RCC 7860 (cell line): ENCODE measurements around the gene FAXDC2.

Experiments
- DNase-seq: peaks from one replicate; pipeline ENCODE4 v3.0.0-alpha.2; 2015; ENCODE audit warnings: low spot score
- FAIRE-seq: peaks from 2 replicates; lab custom pipeline; 2012; peaks lifted over from hg19 to GRCh38; lab: Jason Lieb, UNC

Gene FAXDC2, protein sequence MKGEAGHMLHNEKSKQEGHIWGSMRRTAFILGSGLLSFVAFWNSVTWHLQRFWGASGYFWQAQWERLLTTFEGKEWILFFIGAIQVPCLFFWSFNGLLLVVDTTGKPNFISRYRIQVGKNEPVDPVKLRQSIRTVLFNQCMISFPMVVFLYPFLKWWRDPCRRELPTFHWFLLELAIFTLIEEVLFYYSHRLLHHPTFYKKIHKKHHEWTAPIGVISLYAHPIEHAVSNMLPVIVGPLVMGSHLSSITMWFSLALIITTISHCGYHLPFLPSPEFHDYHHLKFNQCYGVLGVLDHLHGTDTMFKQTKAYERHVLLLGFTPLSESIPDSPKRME

GRCh38 chr5:154850255-154851062, at the start of gene FAXDC2:
FAXDC2 (minus strand) TSS chr5:154850603; CDS start chr5:154838178, 12,425 bp downstream.
- no peak for DNase-seq

GRCh38 chr5:154900066-154900465, 49.7 kb upstream of the FAXDC2 start:
- DNase-seq, result no peak
- FAIRE-seq, result no peak

More at GRCh38 chr5:154850255-154851062, at the start of gene FAXDC2:
- FAIRE-seq, result no peak

DNA sequence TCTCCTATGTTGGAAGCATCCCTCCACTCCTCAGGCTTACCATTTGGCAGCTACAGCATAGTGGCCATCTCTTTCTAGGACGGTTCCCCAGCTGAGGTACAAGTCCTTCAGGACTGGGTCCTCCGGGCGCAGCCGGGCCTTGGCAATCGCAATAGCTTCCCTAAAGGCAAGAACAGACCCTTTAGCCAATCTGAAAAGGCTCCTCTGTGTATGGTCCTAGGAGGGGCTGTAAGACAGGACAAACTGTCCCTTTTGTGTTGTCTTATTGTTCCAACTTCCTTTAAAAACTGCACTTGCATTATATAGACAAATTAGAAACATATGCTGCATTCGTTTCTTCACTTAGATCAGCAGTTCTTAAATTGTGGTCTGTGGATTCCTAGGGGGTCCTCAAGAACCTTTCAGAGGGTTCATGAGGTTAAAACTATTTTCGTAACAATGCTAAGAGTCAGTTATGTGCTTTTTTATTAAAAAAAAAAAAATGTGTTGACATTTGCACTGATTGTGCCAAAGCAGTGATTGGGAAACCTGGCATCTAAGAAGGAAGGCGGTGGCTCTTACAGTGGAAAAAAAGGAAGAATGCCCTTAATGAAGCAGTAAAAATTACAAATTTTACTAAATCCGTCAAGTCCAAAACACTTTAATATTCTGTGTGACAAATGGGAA, 48.9 kb upstream of the FAXDC2 start:
- no peak for FAIRE-seq

DNA sequence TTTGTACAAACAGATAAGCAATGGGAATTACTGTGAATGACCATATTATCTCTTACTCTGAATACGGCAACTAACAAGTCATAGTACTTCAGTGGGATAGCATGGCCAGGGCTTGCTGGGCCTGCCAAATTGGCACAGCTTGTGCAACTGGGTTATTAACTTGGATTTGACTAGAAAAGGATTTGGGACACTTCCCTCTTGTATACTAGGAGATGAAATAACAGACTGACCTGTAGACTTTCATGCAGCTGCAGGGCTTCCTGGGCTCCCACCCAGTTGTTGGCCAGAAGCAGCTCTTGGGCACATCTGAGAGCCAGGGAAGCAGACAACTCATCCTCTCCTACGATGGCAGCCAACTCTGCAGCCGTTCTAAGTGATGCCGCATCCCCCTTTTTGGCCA, 47.8 kb upstream of the FAXDC2 start:
- no peak for FAIRE-seq
- no peak for DNase-seq

More for the DNA sequence above, 48.9 kb upstream of the FAXDC2 start:
- no peak for DNase-seq

GRCh38 chr5:154896562-154897165, 46.3 kb upstream of the FAXDC2 start:
- no peak for DNase-seq
- no peak for FAIRE-seq

GRCh38 chr5:154895606-154896561, 45.5 kb upstream of the FAXDC2 start:
- FAIRE-seq (no peak), DNase-seq (no peak)

GRCh38 chr5:154893381-154893780, 43.0 kb upstream of the FAXDC2 start:
- DNase-seq (no peak), FAIRE-seq (no peak)

DNA sequence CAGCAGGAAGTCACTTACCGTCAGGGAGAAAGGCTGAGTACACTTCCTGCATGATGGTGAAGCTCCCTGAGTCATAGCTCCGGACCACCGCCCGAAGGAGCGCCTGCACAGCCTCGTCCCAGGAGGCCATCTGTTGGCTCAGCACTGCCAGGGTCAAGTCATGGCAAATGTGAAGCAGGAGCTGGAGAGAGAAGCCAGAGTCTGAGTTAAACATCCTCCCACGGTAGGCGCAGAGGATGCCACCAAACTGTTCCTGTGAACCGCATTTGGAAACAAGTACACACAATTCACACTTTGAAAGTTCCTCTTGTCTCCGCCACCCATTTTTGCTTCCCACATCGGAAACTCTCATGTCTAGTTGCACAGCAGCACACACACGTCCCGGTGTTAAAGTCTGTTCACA, 42.0 kb upstream of the FAXDC2 start:
- FAIRE-seq (no peak), DNase-seq (no peak)

- FAIRE-seq, result no peak
- no peak for DNase-seq
Measured at GRCh38 chr5:154885439-154885838, 35.0 kb upstream of the FAXDC2 start.

DNA sequence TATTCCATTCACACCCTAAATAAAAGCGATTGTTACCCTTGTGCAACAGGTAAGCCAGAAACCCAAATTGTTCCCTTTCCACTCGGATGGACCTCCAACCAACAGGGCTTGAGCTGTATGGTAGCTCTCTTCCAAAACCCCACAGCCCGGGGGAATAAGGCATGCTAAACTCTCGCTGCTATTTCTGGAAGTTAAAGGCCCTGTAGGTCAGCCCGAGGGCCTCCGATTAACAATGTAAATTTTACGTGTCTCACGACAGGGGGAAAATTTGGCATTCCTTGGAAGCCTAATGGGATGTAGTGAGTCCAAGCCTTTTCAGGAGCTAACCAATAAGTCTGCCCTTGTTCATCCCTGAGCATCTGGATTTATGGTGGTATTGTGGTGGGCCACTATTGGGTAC, 34.0 kb upstream of the FAXDC2 start:
- DNase-seq (no peak), FAIRE-seq (no peak)

- FAIRE-seq (no peak), DNase-seq (no peak)
Measured at GRCh38 chr5:154881986-154882385, 31.6 kb upstream of the FAXDC2 start.

DNA sequence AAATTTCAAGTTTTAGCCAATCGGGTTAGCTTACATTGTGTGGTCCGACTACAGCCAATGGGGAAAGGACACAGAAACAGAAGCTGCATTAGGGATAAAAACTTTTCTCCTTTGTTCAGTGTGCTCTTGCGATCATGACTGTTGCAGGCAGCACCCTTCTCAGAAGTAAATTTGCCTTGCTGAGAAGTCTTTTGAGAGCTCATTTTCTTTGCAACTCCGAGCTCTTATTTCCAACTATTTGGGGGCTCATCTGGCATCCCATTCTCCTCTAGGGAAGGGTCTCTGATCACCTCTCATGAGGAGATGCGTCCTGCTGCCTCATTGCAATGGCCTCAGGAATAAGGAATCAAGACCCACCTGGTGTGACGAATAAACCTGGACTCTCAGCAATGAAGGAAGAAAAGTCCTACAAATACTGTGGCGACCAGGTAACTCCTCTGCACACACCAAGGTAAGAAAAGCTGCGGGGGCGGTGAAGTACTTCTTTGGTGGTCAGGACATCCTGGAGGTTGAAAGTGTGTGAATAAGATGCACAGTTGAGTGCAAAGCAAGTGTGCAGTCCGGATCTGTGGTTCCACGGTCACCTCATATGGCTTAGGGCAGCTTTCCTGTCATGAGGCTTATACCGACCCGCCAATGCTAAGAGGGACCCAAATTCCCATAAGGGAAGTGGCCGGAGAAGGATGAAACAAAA, 28.4 kb upstream of the FAXDC2 start:
- no peak for DNase-seq
- no peak for FAIRE-seq

DNA sequence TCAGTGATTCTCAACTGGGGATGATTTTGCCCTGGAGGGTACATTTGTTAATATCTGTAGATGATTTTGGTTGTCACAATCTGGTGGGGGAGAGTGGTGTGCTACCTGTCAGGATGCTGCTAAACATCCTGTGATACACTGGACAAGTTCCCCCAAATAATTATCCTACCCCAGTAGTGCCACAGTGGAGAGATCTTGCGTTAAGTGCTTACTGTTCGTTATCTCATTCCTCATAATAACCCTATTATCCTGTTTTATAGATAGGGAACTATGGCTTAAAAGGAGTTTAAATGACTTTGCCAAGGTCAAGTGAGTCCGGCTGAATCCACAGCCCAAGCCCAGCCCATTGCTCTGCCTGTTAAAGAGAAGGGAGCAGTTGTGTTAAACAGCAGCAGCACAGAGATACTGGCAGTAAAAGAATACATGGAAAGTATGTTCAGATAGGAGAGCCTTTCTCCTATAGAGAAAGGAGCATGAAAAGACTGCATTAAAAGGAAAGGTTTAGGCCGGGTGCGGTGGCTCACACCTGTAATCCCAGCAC, 23.5 kb upstream of the FAXDC2 start:
- DNase-seq (no peak), FAIRE-seq (no peak)

- DNase-seq, result no peak
- FAIRE-seq, result no peak
Measured at GRCh38 chr5:154871734-154872133, 21.3 kb upstream of the FAXDC2 start.

GRCh38 chr5:154868702-154869101, 18.3 kb upstream of the FAXDC2 start:
- FAIRE-seq (no peak), DNase-seq (no peak)

DNA sequence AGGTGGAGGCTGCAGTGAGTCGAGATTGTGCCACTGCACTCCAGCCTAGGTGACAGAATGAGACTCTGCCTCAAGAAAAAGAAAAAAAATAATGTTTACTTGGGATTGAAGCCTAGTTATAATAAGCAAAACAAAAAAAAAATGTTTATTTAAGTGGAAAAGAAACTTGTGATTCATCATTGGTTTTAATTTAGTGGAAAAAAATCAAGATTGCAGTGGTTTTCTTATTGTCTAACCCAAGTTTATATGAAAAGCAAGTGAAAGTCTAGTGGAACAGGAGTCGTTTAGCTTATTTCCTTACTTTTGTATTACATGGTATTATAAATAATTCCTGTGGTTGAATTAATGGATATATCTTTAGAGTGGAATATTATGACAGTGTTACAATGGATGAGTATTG, 16.4 kb upstream of the FAXDC2 start:
- FAIRE-seq, result no peak
- no peak for DNase-seq

DNA sequence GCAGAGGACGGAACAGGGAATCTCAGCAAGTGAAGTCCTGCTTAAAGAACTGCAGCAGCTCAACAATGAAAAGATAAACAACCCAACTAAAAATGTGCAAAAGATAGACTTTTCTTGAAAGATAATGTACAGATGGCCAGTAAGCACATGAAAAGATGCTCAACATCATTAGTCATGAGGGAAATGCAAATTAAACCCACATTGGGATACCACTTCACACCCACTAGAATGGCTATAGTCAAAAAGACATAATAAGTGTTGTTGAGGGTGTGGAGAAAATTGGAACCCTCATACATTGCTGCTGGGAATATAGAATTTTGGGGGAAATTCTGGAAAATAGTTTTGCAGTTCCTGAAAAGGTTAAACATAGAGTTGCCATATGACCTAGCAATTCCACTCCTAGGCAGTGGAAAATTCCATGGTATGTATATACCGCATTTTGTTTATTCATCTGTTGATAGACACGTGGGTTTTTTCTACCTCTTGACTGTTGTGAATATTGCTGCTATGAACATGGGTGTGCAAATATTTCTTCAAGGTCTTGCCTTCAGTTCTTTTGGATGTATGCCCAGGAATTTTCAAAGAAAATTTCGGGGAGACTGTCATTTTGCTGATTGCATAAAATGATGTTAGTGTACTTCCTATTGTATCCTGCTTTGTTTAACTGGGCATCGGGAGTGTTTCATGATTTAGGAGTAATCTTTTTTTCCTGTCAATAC, 15.2 kb upstream of the FAXDC2 start:
- FAIRE-seq (no peak), DNase-seq (no peak)

DNA sequence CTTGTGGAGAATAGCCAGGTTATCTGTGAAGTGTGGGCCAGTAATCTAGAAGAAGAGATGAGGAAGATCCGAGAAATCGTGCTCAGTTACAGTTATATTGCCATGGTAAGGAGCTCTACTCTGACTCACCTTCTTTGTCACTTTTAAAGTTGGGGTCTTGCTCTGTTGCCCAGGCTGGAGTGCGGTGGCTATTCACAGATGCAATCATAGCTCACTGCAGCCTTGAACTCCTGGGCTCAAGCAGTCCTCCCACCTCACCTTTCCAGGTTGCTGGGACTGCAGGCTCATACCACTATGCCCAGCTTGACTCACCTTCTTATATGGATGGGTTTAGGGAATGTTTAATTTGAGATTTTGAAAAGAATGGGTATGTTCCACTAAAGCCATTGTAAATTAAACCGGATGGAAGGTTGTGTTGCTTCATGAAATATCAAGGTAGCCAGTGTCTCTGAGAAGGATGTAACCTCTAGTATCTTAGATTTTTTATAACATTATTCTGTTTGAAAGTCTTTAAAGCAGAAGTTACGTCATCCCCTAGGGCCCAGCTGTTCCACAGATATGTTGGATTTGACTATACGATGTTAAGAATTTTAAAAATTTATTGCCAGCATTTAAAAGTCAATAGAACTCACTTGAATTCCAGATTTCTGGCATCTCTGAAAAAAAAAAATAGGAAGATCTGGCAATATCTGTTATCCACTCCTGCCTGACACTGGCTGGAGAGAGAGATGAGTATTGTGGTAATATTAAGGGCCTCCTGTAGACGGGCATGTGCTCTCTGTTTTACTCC, 13.1 kb upstream of the FAXDC2 start:
- FAIRE-seq, result no peak
- DNase-seq, result no peak
